Subcutaneous abdominal adipose tissue (tissue), 5 donors: ENCODE measurements around the gene SH2D6.
"Not testable (repeated sequence)": the region's sequence is repeated elsewhere in the genome, so short reads cannot be mapped to it uniquely, and the experiment has no call there.

Experiments used
- H3K27ac ChIP-seq: one replicate; pipeline ENCODE4 v1.7.0; 2013; ENCODE audit warnings: low read depth, mild to moderate bottlenecking, inconsistent platforms, low read length, moderate library complexity
- H3K27me3 ChIP-seq, 5 donors: one replicate each; pipeline ENCODE4 v1.7.0; 2013; ENCODE audit warnings: low read length in 5 of 5, inconsistent platforms in 1 of 5; ENCODE audit not compliant: control insufficient read depth in 5 of 5, insufficient read depth in 4 of 5
- H3K36me3 ChIP-seq, 5 donors: one replicate each; pipeline ENCODE4 v1.7.0; 2013; ENCODE audit warnings: low read length in 5 of 5; ENCODE audit not compliant: control insufficient read depth in 5 of 5, insufficient read depth in 5 of 5
- H3K4me1 ChIP-seq, 5 donors: one replicate each; pipeline ENCODE4 v1.7.0; 2013; ENCODE audit warnings: low read length in 5 of 5, mild to moderate bottlenecking in 3 of 5, moderate library complexity in 1 of 5; ENCODE audit not compliant: control insufficient read depth in 5 of 5, insufficient read depth in 5 of 5
- H3K4me3 ChIP-seq, 5 donors: one replicate each; pipeline ENCODE4 v1.7.0; 2013; ENCODE audit warnings: low read length in 5 of 5, low read depth in 1 of 5
- H3K9ac ChIP-seq, 5 donors: one replicate each; pipeline ENCODE4 v1.7.0; 2013; ENCODE audit warnings: low read length in 5 of 5, mild to moderate bottlenecking in 4 of 5, moderate library complexity in 3 of 5
- H3K9me3 ChIP-seq, 5 donors: one replicate each; pipeline ENCODE4 v1.7.0; 2013; ENCODE audit warnings: low read length in 5 of 5; ENCODE audit not compliant: control insufficient read depth in 5 of 5
- donor health status: healthy.
- donor health status: healthy.
- donor health status: healthy.
- donor health status: healthy.
- donor health status: healthy.

The SH2D6 gene

DNA sequence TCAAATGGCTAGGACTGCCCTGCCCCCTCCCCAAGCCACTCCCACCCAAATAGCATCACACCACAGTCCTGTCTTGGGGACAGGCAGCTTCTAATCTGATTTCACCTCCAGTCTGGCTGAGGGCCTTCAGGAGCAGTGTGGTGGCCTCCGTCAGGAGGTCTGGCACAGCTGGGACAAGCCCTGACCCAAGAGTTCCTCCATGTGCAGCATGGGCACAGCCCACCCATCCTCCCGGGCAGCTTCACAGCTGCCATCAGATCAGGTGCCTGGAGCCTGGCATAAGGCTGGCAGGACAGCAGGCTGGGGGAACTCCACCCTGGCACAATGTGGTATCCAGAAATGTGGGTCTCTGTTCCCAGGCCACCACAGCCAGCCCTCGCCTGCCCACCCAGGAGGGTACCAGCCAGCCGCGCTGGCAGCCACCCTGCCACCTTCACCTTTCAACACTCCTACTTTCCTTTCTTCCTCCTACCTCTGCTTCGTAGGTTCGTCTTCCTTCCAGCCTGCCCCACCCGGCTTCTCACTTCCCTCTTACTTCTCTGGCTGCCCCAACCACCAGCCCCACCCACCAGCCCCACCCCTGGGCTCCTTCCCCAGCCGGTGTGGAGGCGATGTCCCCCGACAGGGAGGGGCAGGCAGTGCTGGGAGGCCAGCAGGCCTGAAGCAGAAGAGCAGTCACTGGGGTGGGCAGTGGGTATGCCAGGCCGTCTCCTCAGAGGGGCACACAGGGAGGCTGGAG lies 8.5 kb upstream of the SH2D6 start, which contains the start of gene CAPG:
CAPG (minus strand) TSS at position 522 of the 739 bp plus-strand sequence. CDS start 8,221 bp downstream, outside the sequence.
- no peak within 1 kb of the TSS for H3K27ac ChIP-seq
- H3K4me3 ChIP-seq = peak within 1 kb of the TSS in 2 of 5 donors; percentile 37 to 40
- H3K4me1 ChIP-seq = peaks cover 9 to 65% (median 58%) of the 10 kb centered on the region in 5 donors
- H3K9ac ChIP-seq = peak within 1 kb of the TSS in 3 of 5 donors; percentile 28 to 45 (median 41)
- H3K36me3 ChIP-seq = no peaks in the 10 kb centered on the region
- H3K27me3 ChIP-seq = no peaks in the 10 kb centered on the region
- no peaks in the 10 kb centered on the region for H3K9me3 ChIP-seq

DNA sequence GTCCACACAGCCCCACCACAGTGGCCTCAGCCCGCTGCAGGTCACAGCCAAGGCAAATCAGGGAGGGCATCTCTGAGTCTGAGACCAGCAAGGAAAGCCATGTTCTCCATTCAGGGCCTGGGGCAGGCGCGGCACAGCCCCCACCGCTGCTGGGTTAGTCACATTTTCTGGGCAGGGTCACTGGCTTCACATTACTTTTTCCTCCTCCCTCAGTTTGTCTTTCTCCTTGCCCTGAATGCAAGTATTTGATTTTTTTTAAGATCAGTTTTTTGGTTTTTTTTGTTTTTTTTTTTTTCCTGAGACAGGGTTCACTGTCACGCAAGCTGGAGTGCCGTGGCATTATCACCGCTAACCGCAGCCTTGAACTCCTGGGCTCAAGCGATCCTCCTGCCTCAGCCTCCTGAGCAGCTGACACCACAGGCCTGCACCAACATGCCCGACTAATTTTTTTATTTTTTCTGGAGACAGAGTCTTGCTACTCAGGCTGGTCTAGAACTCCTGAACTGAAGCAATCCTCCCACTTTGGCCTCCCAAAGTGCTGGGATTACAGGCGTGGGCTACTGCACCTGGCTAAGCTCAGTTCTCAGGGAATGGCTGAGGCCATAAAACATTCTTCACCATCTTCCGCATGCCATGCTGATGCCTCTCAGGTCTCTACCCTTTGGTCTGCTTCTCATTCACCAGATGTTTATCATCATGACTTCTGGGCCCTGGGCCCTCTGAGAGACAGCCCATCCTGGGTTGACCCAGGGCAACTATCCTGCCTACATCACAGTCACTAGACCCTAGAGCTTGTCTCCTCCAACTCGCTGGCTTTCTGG lies 7.7 kb upstream of the SH2D6 start:
- H3K36me3 ChIP-seq = no peaks in the 10 kb centered on the region
- H3K4me3 ChIP-seq = no peak overlapping the region
- H3K4me1 ChIP-seq = peaks cover 5 to 57% (median 51%) of the 10 kb centered on the region in 5 donors
- H3K27ac ChIP-seq = no peak overlapping the region
- H3K9me3 ChIP-seq = no peaks in the 10 kb centered on the region
- H3K27me3 ChIP-seq = no peaks in the 10 kb centered on the region
- H3K9ac ChIP-seq = peak overlapping the region in 1 of 5 donors; percentile 17

DNA sequence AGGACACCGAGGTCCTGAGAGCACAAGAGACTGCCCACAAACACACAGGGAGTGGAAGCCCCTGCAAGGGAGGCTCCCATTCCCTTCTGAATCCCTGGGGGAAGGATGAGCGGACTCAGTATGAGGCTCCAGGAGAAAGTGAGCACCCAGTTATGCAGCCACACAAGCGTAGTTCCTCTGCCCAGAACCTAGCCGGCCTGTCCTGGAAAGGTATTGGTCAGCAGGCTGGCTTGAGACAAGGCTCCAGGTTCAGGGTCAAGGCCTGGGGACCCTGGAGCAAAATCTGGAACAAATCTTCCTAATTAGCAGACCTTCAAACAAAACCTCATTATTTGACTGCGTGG lies 7.1 kb upstream of the SH2D6 start:
- no peak overlapping the region for H3K4me3 ChIP-seq
- no peaks in the 10 kb centered on the region for H3K36me3 ChIP-seq
- H3K4me1 ChIP-seq = peaks cover 5 to 61% (median 49%) of the 10 kb centered on the region in 5 donors
- no peaks in the 10 kb centered on the region for H3K9me3 ChIP-seq
- H3K27me3 ChIP-seq = no peaks in the 10 kb centered on the region
- peak overlapping the region in 1 of 5 donors; percentile 1 for H3K9ac ChIP-seq
- no peak overlapping the region for H3K27ac ChIP-seq

DNA sequence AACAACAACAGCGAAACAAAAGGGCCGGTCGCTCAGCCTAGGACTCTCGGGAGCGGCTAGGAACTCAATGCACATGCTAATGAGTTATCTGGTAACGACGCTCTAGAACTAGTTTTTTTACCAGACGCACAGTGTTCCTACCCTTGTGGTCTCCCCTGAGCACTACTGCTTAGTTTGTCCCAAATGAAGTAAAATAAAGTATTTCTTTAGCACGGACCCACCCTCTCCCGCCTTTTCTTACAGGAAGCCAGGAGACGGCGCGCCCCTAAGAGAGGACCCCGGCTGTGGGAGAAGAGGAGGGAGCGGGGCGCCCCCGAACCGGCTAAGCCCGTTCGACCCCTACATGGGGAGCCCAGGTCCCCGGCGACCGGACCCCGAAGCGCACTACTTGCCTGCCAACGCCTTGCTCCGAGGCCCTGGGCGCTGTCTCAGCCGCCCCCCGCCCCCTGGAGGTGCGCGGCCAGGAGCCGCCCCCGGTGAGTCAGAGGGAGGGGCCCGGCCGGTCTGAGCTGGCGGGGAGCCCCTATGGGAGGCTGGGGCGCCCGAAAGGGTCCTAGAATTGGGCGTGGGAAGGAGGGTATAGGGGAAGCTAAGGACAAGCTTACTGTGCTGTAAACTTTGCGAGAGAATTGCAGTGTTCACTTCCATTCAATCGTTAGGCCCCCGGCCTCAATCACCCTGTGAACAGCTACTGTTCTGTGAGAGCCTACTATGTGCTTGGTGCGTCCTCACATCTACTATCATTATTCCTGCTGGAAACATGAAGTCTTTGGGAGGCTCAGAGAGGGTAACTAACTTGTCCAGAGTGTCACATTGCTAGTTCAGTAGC lies 4.7 kb upstream of the SH2D6 start:
- Histone ChIP-seq H3K27ac (peak overlapping the region; percentile 46), H3K27me3 (no peaks in the 10 kb centered on the region), H3K4me3 (peak overlapping the region; percentile 63 to 77 (median 71)), H3K36me3 (no peaks in the 10 kb centered on the region), H3K9me3 (no peaks in the 10 kb centered on the region), H3K9ac (peak overlapping the region in 4 of 5 donors; percentile 69 to 81 (median 76)), H3K4me1 (peaks cover 1 to 57% (median 48%) of the 10 kb centered on the region in 5 donors)

DNA sequence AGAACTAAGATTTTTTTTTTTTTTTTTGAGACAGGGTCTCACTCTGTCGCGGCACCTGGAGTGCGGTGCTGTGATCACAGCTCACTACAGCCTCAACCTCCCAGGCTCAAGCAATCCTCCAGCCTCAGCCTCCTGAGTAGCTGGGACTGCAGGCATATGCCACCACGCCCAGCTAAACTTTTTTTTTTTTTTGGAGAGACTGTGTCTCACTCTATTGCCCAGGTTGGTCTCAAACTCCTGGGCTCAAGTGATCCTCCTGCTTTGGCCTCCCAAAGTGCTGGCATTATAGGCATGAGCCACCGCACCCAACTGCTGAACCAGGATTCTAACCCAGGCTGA lies 4.1 kb upstream of the SH2D6 start:
- peak overlapping the region in 2 of 5 donors; percentile 71 to 73 for H3K4me3 ChIP-seq
- H3K36me3 ChIP-seq, H3K27me3 ChIP-seq, H3K9me3 ChIP-seq: not testable (repeated sequence)
- peak overlapping the region in 2 of 5 donors; percentile 78 to 81 for H3K9ac ChIP-seq
- peak overlapping the region; percentile 4 for H3K27ac ChIP-seq
- H3K4me1 ChIP-seq = peaks cover 2 to 57% (median 48%) of the 10 kb centered on the region in 5 donors

- peaks cover 2 to 56% (median 49%) of the 10 kb centered on the region in 5 donors for H3K4me1 ChIP-seq
Measured at GRCh38 chr2:85414761-85415553, 3.6 kb upstream of the SH2D6 start.

DNA sequence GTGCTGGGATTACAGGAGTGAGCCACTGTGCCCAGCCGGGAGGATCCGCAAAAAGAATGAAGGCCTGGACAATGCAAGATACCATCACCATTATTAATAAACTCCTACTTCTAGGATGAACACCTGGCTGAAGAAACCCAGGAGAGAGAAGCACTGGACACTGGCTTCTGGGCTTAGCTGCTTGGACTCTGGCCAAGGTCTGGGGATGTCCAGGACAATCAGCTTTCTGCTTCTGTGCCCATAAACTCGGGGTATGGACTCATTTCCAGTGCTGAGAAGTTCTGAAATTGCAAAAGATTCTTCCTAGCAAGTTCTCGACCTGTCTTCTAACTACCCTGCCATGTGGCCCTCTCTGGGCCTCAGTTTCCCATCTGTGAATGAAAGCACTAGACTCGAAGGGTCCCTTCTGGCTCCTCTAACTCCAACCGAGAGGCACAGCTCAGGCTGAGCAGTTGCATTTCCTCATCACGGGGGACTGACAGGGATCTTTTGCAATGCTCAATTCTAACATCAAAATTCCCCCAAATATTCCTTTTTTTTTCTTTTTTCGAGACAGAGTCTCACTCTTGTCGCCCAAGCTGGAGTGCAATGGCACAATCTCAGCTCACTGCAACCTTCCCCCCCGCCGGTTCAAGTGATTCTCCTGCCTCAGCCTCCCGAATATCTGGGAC lies 2.4 kb upstream of the SH2D6 start:
- peak overlapping the region; percentile 51 for H3K27ac ChIP-seq
- H3K4me3 ChIP-seq = no peak overlapping the region
- no peaks in the 10 kb centered on the region for H3K27me3 ChIP-seq
- H3K36me3 ChIP-seq = no peaks in the 10 kb centered on the region
- no peaks in the 10 kb centered on the region for H3K9me3 ChIP-seq
- H3K9ac ChIP-seq = peak overlapping the region in 2 of 5 donors; percentile 53 to 56
- H3K4me1 ChIP-seq = peaks cover 5 to 58% (median 52%) of the 10 kb centered on the region in 5 donors

More at GRCh38 chr2:85414761-85415553, 3.6 kb upstream of the SH2D6 start:
- Histone ChIP-seq H3K4me3 (no peak overlapping the region), H3K27me3 (no peaks in the 10 kb centered on the region), H3K9ac (no peak overlapping the region), H3K9me3 (no peaks in the 10 kb centered on the region), H3K27ac (peak overlapping the region; percentile 4), H3K36me3 (no peaks in the 10 kb centered on the region)

GRCh38 chr2:85419009-85419675 lies 628 bp downstream of the SH2D6 start:
- H3K36me3 ChIP-seq = no peaks in the 10 kb centered on the region
- H3K4me3 ChIP-seq = peak overlapping the region; percentile 65 to 86 (median 85)

More at GRCh38 chr2:85419009-85419675, 628 bp downstream of the SH2D6 start:
- H3K4me1 ChIP-seq = peaks cover 5 to 44% (median 38%) of the 10 kb centered on the region in 5 donors
- H3K27me3 ChIP-seq = no peaks in the 10 kb centered on the region
- peak overlapping the region; percentile 90 for H3K27ac ChIP-seq
- peak overlapping the region in 4 of 5 donors; percentile 85 to 94 (median 88) for H3K9ac ChIP-seq
- no peaks in the 10 kb centered on the region for H3K9me3 ChIP-seq
